Stimulated activated CD4-positive, alpha-beta T cell treated with anti-CD3 and anti-CD28 coated beads, Interleukin-1b, Interleukin-23, amount 100 ng/mL, for 24 hours (primary cell): ENCODE measurements around the gene LBH.
"Not testable (repeated sequence)": the region's sequence is repeated elsewhere in the genome, so short reads cannot be mapped to it uniquely, and the experiment has no call there.

Source experiments
- DNase-seq, 4 experiments: peaks; one replicate each; pipeline ENCODE4 v3.0.0-alpha.2; 2020; ENCODE audit warnings: low read depth in 4 of 4, low spot score in 1 of 4

LBH gene

DNA sequence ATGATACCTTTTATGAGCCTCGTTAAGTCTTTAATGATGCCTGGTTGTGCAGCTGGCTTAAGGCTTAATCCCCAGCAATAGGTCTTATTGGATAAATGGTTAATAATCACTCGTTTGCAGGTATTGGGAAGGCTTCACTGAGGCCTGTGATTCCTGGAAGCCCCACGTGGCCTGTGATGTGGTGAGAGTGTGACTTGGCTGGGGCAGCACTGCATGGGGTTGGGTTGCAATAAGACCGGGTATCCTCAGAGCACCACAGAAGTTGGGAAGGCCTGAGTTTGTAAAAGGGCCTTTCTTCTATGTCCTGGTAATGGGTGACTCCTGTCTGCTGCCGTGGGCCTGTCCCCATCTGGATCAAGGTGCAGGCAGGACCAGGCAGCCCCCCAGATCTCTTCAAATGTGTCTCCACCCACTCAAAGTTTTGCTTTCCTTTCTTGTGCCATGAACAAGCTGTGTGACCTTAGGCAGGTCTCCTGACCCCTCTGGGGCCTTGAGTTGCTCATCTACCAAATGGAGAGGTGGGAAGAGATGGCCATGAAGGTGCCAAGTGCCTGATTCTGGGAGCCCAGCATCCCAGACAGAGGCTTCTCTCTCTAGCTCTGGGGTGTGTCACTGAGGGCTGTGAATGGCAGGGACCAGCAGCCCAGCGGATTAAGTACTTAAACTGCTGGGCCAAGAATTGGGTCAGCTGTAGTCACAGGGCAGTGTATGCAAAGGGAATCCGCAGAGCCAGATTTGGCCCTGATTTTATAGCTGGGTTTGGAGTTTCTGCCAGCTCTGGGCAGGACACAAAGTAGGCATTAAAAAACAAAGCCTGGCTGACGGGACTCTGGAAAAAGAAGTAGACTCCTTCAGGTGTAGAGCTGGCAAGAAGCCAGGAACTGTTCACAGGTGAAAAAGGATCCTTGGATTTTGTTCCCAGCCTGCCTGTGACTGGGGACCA lies 24.4 kb downstream of the LBH start:
- DNase-seq, result no peak

DNA sequence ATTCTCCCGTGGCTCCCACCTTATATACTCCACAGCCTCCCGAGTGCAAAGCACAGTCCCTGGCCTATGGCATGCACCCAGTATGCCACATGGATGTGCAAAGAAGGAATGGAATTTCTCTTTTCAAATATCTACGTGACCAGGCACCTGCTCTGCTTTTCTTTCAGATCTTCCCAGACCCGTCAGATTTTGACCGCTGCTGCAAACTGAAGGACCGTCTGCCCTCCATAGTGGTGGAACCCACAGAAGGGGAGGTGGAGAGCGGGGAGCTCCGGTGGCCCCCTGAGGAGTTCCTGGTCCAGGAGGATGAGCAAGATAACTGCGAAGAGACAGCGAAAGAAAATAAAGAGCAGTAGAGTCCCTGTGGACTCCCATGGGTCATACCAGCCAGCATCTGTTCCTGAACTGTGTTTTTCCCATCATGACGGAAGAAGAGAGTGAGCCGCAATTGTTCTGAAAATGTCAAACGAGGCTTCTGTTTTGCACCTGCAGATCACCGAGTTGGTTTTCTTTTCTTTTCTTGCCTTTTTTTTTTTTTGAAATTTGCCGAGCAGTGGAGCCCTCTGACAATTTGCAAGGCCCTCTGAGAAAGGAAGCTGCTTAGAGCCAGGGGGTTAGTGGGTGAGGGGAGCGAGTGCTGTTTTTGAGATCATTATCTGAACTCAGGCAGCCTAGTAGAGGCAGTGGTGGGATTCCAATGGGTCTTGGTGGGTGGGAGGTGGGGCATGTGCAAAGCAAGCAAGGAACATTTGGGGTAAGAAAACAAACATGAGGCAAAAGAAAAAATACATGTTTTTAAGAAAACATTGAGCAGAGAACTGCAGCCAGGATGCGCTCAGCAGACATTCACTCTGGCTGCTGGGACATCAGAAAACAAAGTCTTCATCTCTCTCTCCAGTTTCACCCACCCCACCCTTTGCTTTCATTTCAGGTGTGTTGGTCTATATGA lies 26.2 kb downstream of the LBH start:
- DNase-seq, result no peak

DNA sequence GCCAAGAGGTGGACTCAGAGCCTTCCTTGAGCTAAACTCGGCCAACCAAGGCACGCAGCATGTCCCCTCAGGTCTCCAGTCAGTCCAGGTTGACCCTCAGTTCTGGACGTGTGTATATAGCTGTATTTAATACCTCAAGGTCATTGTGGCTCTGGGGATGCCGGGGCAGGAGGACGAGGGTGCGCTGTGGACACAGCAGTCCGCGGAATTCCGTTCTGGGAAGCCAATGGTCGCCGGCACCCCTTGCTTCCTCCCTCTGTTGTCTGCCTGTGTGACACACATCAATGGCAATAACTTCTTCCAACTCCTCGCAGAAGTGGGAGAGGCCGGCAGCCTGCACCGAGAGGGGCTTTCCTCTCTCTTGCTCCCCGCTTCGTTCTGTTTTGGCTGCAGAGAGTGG lies 27.7 kb downstream of the LBH start:
- no peak for DNase-seq

DNA sequence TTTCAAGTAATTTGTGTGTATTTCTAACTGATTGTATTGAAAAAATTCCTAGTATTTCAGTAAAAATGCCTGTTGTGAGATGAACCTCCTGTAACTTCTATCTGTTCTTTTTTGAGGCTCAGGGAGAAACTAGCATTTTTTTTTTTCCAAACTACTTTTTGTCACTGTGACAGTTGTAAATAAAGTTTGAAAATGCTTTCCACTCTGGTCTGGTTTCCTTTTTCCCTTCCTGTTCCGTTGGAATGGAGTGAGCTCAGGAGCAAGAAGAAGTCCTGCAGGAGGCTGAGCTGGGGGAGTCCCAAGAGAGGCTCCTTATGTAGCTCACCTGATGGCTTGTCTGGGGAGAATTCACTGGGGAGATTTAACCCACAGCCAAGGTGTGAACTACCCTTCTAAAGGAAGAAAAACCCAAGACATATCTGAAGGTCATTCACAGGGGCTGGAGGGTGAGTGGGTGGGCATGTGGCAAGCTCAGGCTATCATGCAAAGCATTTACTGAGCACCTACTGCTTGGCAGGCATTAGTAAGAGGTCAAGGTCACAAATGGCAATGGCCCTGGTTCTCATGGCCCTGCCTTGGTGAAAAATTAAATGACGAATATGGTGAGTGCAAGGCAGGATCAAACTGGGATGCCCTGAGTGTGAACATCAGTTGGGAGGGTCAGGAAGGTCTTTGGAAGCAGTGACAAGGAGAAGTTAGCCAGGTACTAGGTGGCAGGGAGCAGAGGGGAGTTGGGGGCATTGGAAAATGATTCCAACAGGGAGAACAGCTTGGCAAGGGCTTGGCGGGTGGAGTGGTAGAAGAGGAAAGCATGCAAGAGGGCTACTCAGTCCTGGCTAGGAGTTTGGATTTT lies 28.7 kb downstream of the LBH start:
- DNase-seq, result no peak

DNA sequence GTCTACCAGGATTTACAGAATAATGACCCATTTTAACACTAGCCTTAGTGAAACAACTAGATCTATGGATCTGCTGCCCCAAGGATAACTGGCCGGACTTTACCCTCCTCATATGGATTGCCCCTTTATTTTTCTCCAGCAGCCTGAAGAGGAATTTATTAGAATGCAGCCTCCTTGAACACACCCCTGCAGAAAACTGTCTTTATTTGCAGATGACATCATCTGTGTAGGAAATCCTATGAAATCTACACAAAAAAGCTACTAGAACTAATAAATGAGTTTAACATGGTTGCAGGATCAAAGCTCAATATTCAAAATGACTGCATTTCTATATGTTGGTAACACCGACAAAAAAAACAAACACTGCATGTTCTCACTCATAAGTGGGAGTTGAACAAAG lies 29.6 kb downstream of the LBH start:
- no peak for DNase-seq

DNA sequence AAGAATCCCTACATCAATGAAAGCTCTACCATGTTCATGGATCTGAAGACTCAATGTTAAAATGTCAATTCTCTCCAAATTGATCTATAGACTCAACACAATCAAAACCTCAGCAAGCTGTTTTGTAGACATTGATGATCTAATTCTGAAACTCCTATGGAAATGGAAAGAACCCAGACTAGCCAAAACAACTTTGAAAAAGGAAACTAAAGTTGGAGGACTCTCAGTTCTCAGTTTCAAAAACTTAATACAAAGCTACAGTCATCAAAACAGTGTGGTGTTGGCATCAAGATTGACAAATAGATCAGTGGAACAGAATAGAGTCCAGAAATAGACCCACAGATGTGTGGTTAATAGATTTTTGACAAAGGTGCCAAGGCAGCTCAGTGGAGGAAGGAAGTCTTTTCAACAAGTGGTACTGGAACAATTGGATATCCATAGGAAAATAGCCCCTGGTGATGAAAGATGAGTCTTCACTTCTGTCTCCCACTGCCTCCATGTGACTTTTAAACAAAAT lies 30.4 kb downstream of the LBH start:
- no peak for DNase-seq

DNA sequence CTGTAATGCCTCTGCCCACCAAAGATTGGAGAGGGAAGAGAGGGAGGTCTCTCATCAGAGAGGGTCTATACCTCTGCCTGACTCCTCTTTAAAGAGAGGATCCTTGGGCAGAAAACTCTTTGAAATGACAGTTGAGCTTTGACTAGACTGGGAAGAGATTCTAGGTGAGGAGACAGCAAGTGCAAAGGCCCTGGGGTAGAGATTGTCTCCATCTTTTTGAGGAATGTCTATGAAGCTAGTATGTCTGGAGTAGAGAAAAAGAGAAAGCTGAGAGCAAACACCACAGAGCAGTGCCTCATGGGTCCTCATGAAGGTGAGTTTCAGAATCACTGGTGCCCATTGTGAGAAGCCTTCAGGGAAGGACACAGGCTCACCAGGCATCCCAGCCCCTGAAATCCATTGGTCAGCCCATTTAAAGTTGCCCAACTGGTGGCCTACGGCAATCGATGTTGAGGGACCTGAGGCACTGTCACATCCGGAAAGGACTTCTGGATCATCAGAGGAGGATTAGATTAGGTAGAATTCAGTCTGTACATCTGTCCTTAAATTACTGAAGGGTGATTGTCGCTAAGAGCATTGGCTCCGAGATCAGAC lies 31.5 kb downstream of the LBH start:
- no peak for DNase-seq

DNA sequence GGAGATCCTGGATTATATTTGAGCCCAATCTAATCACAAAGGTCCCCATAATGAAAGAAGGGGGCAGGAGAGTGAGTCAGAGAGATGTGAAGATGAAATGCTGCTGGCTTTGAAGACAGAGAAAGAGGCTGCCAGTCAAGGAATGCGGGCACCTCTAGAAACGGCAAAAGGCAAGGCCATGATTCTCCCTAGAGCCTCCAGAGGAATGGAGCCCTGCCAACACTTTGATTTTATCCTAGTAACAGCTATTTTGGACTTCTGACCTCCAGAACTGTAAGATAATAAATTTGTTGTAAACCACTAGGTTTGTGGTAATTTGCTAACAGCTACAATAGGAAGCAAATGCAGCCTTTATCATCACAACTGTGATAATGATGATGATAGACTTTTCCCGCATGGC lies 32.9 kb downstream of the LBH start:
- DNase-seq, result no peak

DNA sequence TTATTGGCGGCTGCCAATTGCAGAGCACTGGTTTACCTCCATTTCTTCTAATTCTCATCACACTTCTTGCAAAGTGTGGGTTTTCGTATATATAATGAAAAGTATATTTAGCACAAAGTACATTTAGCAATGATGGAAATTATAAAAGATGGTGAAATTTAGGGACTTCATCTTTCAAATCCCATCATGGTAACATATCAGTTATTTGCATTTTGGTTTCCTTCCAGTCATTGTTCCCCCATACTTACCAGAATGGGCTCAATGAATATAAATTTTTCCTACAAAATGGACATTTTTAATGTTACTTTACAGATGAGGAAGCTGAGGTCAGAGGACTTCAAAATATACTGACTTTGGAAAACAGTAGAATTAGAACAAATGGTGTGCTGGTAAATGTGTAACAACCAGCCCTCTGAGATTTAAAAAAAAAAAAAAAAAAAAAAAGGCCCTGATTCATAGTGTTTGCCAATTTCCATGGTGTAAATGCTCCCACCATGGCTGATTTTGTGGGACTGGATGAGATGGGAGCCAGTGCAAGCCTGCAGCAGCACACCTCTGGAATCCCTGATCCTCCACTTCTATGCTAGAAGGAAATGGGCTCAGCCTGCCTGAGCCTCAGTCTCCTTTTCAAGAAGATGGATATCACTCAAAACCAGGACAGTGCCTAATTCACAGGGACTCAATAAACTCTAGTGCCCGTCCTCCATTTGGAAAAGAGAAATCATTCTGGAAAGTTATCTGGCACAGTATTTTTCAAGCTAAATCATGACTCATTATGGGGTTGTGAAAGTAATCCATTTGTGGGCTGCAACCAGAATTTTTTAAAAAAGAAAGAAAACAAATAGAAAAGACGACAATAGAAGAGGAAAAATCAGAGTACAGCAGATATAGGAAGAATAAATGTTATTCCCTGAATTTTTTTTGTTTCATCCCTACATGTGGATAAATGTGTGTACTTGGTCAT lies 34.0 kb downstream of the LBH start:
- no peak for DNase-seq

DNA sequence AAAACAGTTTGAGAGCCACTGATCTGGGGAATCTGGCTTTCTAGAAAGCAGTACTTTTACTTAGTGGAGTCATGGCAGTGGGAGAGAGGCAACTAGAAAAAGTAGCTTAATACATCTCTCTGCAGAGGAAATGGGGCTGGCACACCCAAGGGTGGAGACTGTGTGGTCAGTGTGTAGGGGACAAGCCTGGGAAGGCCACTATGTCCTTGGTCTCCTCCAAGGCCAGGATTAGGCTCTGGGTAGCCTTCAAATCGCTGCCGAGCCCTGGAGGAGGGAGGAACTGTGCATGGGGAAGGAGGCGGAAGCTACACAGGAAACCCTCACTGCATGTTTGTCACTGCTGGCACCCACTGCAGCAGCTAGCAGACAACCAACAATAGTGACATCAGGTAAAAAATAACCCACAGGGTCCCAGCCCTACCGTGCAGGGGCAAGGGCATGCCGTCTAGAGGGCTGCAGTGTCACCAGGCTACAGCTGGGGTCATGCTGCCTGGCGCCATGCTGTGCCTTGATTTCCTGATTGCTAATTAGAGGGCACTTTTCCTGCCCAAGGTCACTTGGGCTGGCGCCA lies 34.8 kb downstream of the LBH start:
- no peak for DNase-seq

DNA sequence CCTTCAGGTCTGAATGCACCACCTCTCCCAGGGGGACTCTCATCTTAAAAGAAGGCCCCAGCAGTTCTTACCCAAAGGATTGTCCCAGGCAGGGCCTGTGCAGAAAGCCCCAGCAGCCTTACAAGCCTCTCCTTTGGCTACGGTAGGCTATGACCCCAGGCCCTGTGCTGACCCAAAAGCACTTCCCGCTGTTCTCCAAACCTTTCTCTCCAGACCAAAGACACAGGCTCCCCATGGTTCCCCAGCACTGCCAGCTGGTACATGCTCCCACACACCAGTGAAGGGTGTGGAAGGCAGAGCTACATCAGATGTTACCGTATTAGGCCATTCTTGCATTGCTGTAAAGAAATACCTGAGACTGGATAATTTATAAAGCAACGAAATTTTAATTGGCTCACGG lies 35.4 kb downstream of the LBH start:
- no peak for DNase-seq

DNA sequence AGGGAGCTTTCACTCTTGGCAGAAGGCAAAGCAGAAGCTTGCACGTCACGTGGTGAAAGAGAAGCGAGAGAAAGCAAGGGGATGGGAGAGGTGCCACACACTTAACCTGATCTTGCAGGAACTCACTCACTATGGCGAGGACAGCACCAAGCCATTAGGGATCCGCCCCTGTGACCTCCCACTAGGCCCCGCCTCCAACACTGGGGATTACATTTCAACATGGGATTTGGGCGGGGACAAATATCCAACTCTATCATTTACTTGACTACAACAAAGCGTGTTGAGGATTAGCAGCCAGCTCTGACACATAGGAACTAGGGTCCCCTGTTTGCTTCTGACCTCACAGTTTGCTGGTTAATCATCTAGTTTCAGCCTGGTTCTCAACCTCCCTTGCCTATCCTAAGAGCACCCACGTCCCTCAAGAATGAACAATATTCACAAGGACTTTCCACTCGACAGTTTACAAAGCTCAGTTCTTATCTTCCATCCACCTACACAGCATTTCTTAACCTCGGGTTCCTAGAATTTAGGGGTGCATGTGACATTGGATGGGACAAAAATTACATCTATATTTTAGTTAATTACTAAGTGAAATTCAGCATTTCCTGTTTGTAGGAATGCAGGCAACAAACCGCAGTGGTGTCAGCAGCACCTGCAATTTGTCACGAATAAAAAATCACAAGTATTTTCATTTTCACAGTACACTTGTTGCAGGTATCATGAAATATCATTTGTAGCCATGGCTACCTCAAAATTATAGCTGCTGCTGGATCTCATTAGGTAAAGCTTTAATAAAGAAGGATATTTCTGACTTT lies 36.0 kb downstream of the LBH start:
- DNase-seq, result peak in 1 of 4 experiments; percentile 27

DNA sequence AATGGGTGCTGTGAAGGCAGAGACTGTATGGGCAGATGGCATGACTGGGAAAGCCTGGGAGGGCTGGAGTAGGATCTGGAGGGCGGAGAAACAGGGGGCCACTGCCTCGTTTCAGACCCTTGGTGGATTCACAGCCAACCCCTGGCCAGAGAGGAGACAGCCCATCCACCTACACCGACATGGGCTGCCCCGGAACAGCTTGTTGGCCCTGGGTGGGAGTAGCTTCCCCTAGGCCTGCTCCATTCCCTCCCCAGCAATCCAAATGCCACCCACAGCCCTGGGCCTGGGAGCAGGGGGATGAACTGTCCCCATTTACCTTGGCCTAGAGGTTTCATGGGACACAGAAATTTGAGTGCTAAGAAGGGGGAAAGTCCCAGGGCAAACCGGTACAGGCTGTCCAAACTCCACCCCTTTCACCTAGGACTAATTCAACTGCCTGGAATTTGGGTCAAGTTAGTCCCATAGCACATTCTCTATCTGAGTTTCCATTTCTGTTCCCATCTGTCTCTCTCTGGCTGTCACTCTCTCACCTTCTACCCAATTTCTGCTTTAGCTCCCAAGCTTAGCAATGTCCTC lies 37.0 kb downstream of the LBH start:
- no peak for DNase-seq

DNA sequence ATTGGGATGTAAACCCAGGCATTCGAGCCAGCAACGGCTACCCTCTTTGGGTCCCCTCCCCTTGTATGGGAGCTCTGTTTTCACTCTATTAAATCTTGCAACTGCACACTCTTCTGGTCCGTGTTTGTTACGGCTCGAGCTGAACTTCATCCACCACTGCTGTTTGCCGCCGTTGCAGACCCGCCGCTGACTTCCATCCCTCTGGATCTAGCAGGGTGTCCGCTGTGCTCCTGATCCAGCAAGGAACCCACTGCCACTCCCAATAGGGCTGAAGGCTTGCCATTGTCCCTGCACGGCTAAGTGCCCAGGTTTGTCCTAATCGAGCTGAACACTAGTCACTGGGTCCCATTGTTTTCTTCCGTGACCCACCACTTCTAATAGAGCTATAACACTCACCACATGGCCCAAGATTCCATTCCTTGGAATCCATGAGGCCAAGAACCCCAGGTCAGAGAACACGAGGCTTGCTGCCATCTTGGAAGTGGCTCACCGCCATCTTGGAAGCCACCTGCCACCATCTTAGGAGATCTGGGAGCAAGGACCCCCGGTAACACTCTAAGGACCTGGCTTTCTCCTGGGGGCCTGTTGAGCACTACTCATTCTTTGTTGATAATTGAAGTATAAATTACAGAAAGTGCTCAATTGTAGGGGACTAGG lies 37.9 kb downstream of the LBH start:
- DNase-seq, result not testable (repeated sequence)

DNA sequence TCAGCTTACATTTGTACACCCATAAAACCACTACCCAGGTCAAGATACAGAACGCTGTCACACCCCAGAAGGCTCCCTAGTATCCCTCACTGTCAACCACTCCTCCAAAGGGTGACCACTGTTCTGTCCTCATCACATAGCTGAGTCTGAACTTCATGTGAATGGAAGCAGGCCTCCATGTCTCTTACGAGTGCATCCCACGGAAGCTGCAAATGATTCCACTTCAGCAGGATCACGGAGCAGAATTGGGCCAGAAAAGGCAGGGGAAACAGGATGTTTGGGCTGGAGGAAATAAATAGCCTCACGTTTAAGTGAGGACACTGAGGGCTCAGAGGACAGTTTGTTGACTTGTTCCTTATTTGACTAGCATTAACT lies 38.4 kb downstream of the LBH start:
- DNase-seq, result no peak

DNA sequence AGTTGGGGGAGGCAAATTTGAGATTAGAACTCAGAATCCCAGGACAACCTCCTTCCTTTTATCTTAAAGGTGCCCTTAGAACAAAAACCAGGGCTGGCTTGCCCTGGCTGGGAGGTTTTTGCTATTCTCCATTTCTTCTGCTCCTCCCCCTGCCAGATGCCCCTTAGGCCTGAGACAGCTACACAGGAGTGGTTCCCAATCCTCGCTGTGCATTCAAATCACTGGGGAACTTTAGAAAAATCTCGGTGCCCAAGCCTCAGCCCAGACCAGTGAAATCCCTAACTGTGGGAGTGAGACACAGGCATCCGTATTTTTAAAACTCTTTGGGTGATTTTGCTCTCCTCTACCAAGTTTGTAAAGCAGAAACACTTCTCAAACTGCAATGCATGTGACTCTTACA lies 38.8 kb downstream of the LBH start:
- DNase-seq, result no peak

DNA sequence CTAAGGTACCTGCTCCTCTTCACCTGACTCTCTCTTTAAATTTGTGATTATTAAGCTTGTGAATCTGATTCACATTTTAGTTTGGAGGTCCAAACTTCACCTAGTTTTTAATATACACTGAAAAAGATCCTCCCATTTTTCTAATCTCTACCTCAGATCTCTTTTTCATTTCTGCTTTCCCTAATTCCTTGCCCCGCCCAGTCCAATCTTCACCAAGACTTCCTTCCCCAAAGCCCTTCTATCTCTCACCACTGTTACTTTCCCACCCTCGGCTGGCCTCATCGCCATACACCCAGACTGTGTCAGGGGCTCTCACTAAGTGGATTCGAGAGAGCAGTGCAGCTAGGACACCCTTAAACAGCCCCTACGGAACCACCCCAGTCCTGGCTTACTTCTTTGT lies 40.0 kb downstream of the LBH start:
- DNase-seq, result no peak
